HS-5 (cell line): ENCODE results near the gene SLC9A4.
"Not testable (repeated sequence)": the region's sequence is repeated elsewhere in the genome, so short reads cannot be mapped to it uniquely, and the experiment has no call there.

ENCODE experiments used
- DNase-seq: peaks from one replicate; pipeline ENCODE4 v3.0.0-alpha.2; 2012; ENCODE audit warnings: low read depth

Gene SLC9A4

GRCh38 chr2:102550151-102550550, 77.1 kb downstream of the SLC9A4 start:
- no peak for DNase-seq

GRCh38 chr2:102551329-102552096, 78.5 kb downstream of the SLC9A4 start:
- no peak for DNase-seq

GRCh38 chr2:102553601-102554000, 80.6 kb downstream of the SLC9A4 start:
- DNase-seq, result no peak

- DNase-seq, result no peak
Observed at GRCh38 chr2:102558463-102558862, 85.4 kb downstream of the SLC9A4 start.

GRCh38 chr2:102562542-102562941, 89.5 kb downstream of the SLC9A4 start:
- not testable (repeated sequence) for DNase-seq

GRCh38 chr2:102575888-102576287, 102.9 kb downstream of the SLC9A4 start:
- no peak for DNase-seq

- no peak for DNase-seq
Observed at GRCh38 chr2:102578376-102578775, 105.3 kb downstream of the SLC9A4 start.

GRCh38 chr2:102581911-102582310, 108.9 kb downstream of the SLC9A4 start:
- no peak for DNase-seq

- DNase-seq, result no peak
Observed at GRCh38 chr2:102582845-102583244, 109.8 kb downstream of the SLC9A4 start.
